Measurements from ENCODE around the gene AHDC1.
A peak's percentile ranks its signal among the peaks of the same experiment; 100 is the strongest.

The AHDC1 gene

GRCh38 chr1:27531959-27532685 is 71.8 kb downstream of the AHDC1 start:
- no peak for TF ChIP-seq CTCF (IDR thresholded peaks at IDR 0.05; ENCODE audit: insufficient read depth, missing control alignments)
- DNase-seq (ENCODE audit: insufficient read length, low spot score) (no peak), FAIRE-seq (no peak)

- DNase-seq (ENCODE audit: insufficient read length, low spot score) (no peak), FAIRE-seq (no peak)
- no peak for TF ChIP-seq CTCF (IDR thresholded peaks at IDR 0.05; ENCODE audit: insufficient read depth, missing control alignments)
Measured at GRCh38 chr1:27530192-27530591, 73.8 kb downstream of the AHDC1 start.

DNA sequence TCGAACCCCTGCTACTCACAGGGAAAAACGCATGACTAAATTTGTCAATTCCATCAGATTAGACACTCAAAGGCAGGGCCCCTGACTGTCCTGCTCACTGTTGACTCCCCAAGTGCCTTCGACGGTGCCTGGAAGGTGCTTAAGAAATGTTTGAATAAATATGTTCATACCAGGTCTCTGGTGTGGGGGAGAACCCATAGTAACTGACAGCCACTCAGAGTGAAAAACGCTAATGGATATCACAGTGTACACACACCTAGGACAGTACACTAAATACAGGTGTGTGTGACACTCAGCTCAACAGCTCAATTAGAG is 74.3 kb downstream of the AHDC1 start:
- DNase-seq (ENCODE audit: insufficient read length, low spot score) = no peak

DNA sequence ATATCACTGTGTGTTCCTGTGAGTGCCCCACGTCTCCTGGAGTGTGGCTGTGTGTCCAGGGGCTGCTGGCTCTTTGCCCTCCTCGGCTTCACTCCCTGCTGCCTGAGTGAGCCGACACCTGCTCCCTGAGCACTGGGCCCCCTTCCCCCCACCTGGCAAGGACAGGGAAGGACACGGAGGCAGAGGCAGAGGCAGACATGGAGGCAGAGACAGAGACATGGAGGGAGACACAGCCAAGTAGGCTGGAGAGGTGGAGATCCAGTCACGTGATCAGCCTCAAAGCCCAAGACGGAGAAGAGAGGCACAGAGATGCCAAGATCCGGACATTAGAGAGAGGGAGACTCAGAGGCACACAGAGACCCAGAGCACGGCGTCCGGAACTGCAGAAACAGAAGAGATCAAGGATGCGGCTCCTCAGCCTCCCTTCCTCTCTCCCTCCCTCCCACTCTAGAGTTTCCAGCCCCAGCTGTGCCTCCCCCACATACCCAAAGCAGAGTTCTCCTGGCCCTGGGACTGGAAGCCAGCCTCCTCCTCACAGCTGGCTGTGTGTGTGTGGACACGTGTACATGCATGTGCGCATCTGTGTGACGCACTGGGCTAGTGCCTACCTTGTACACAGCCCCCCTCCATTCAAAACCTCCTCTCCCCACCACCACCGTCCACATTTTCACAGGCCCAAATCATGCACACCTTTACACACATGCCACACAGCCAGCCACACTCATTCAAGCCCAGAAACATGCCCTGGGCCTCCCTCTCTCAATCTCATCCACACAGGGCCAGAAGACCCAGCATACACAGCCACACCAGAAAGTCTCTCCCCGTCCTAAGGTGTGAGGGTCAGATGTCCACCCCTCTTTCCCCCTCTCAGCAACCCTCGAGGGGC is 74.9 kb downstream of the AHDC1 start:
- DNase-seq (ENCODE audit: insufficient read length, low spot score) (no peak), FAIRE-seq (no peak)
- TF ChIP-seq CTCF (IDR thresholded peaks at IDR 0.05; ENCODE audit: insufficient read depth, missing control alignments) = no peak

More for the DNA sequence above, 74.3 kb downstream of the AHDC1 start:
- FAIRE-seq = no peak
- TF ChIP-seq CTCF (IDR thresholded peaks at IDR 0.05; ENCODE audit: insufficient read depth, missing control alignments) = no peak

DNA sequence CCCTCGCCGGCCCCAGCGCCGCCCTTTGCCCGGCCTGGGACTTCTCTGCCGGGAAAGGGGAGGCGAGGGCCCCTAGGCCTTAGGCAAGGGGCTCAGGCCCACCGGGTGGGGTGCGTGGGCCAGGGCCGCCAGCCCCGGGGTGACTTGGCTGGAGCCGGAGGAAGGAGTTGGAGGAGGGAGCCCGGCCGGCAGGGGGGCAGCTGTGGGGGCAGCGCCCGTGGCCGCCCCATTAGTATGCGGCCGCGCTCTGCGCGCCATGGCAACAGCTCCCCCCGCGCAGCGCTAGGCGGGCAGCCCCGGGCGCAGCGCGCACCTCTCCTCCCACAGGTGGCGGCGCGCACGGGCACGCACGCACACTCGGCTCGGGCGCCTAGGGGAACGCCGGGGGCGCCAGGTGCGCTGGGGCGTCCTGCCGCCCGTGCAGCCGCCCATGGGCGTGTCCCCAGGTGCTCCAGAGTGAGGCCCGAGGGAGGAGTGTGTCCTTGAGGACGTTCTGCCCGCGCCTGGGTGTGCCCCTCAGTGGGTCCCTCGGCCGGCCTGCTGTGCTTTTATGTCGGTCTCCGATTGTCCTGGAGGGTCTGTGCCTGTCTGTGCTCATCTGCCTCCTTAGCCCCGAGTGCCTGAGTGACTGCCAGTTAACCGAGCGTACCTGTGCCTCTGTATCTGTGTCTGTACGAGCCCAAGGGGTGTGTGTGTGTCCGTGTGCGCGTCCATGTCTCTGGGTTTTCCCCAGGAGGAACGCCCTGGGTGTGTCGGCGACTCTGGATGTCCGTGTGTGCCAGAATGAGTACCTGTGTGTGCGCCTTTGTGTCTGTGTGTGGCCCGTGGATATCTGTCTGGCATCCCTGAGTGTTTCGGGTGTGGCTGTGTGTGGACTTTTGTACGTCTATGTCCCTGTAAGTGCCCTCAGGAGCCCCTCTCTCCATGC is 75.8 kb downstream of the AHDC1 start:
- TF ChIP-seq CTCF (IDR thresholded peaks at IDR 0.05; ENCODE audit: insufficient read depth, missing control alignments) = no peak
- no peak for FAIRE-seq
- DNase-seq (ENCODE audit: insufficient read length, low spot score) = no peak

- DNase-seq (ENCODE audit: insufficient read length, low spot score) (peak; percentile 94), FAIRE-seq (no peak)
- no peak for TF ChIP-seq CTCF (IDR thresholded peaks at IDR 0.05; ENCODE audit: insufficient read depth, missing control alignments)
Measured at GRCh38 chr1:27527223-27527889, 76.6 kb downstream of the AHDC1 start.
